GM18519 (cell line): ENCODE results near the gene MYO19.
"Not testable (repeated sequence)": the region's sequence is repeated elsewhere in the genome, so short reads cannot be mapped to it uniquely, and the experiment has no call there.

Experiments
- ATAC-seq: cut with Tn5 transposase; IDR thresholded peaks from one replicate; pipeline ENCODE4 v1.9.1; 2021; ENCODE audit warnings: mild to moderate bottlenecking, moderate library complexity; ENCODE audit not compliant: unreplicated experiment, low FRiP score

MYO19 gene

DNA sequence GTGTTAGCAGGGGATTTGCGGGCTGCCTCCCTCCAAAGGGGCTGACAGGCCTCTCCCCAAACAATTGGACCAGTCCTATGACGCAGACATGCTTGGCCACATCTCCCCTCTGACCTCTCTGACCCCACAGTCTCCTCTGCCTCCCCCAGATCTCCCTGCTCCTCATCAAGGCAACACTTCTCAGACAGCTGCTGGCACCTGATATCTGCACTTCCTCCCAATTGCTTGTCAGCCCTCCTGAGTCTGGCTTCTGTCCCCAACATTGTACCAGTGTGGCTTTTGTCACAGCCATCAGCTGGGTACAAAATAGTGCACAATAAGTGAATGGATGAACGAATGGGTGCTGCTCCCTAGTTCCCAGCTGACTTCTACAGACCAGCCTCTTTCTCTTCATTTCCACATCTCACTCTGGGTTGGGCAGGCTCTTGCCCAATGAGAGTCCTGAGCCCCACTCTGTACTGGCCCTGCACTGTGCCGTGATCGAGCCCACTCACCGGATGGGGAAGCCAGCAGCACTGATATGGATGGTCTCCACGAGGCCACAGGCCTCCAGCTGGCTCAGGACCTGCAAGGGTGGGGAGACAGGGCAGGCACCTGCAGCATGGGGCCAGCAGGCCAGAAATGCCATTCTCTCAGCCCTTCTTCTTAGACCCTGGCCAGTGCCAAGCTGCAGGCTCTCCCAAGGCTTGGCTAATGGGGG is 31.1 kb downstream of the MYO19 start:
- ATAC-seq = no peak

- no peak for ATAC-seq
These were observed 32.7 kb downstream of the MYO19 start for GRCh38 chr17:36501963-36502362.

DNA sequence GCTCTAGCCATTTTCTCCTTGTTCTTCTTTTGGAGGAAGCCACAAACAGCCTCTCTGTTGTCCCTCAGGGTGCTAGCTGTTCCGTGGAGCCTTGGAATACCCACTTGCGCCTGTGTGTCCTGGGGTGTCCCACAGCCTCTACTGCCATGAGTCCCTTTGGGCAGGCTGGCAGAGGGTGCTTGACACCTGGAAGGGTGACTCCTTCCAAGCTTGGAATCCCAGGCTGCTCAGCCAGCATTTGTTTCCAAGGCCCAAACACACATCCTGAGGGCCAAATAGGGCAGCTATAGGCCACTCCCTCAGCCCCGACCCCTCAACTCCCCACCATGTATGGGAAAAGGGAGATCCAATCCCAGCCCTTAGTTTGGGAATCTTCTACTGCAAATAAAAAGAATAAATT is 33.3 kb downstream of the MYO19 start:
- no peak for ATAC-seq

DNA sequence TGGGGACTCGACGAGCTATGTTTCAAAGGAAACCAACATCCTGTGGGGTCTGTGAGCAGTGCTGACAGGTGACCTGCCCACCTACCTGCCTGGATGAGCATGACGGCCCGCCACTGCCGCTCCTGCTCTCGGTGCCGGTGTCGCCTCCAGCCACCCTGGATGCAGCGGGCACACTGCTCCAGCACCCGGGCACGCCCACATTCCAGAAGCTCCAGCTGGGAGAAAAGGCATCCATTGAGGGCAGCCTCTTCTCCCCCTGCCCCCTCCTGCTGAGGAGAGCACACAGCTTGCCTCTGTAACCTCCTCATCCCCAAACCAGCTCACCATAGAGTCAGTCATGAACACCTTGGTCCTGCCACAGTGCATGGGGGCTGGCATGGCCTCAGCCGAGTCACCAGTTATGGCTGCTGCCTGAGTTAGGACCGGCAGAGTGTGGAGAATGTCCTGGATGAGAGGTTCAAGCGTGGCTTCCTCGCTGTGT is 33.9 kb downstream of the MYO19 start:
- ATAC-seq = no peak

GRCh38 chr17:36498560-36499300 is 35.9 kb downstream of the MYO19 start:
- no peak for ATAC-seq

- ATAC-seq = no peak
These were observed 36.5 kb downstream of the MYO19 start for GRCh38 chr17:36498155-36498554.

DNA sequence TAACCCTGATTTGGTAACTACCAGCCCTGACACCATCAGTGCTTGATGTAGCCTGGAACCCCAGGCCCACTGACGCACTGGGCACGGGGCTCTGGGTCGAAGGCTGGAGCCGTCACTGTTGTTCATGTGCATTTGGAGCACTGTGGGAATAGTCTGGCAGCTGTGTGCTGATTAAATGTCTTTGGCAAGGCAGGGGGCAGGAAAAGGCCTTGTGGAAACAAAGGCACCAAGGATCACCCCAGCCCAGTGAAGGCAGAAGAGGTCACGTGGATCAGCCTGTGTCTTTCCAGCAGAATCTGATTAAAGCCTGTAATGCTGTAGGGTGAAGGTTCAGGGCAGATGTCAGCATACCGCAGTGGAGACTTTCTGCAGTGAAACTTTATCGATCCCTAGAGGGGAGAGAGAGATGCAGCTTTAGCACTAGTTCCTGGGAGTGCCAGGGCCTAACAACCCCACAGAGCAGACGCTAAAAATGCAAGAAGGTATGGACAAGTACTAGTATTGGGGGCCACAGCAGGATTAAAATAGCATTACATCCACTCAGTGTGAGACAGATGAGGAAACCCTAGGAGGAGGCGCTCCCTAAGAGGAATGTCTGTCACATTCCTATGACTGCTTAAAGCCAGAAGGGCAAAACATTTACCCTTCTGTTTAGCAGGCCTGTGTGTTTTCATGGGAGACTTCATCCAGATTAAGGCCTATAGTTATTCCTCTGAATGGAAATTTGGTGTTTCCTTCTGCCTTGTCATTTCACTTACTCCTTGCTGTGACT is 38.5 kb downstream of the MYO19 start:
- no peak for ATAC-seq

DNA sequence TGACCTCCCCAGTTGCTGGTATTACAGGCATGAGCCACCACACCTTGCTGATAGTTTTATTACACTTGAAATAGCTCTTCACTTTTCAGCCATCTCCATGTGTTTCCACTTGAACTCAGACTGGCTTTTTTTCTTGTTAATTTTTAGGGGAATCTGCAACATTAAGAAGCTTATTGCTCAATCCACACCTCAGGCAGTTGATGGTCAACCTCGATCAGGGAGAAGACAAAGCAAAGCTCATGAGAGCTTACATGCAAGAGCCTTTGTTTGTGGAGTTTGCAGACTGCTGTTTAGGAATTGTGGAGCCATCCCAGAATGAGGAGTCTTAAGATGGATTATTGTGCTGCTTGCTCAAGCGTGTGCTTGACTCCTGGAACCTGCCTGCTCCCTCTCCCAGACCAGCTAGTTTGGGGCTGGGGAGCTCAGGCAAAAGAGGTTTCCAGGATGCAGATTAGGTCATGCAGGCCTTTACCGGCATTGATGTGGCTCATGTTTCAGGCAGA is 39.5 kb downstream of the MYO19 start:
- no peak for ATAC-seq

- no peak for ATAC-seq
These were observed 40.0 kb downstream of the MYO19 start for GRCh38 chr17:36494674-36495073.

GRCh38 chr17:36493956-36494355 is 40.7 kb downstream of the MYO19 start:
- ATAC-seq = no peak

- ATAC-seq = peak; percentile 88
These were observed 48.2 kb downstream of the MYO19 start, which contains the start of gene ZNHIT3 for GRCh38 chr17:36486204-36487194. Gene ZNHIT3, plus strand, starts transcription at chr17:36486681. Its CDS starts 19 bp downstream, at chr17:36486700.

DNA sequence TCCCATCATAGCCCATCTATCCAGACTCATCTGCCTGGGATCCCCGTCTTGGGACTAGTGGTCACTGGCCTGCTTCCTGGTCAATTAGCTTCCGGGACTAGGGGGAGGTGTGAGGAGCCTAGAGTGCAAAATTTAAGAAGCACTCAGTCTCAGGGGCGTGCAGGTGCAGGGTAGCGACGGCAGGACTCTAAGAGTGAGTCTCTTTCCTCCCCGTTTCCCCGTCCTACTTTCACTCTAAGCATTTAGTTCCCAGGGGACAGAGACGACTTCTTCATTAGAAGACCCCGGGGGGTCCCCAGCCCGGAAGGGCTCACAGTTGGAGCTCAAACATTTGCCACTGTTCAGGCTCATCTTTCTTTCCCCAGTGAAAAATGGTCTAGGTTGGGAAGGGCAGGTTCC is 48.9 kb downstream of the MYO19 start:
- ATAC-seq = no peak

GRCh38 chr17:36485027-36485426 is 49.6 kb downstream of the MYO19 start:
- no peak for ATAC-seq

- not testable (repeated sequence) for ATAC-seq
These were observed 50.6 kb downstream of the MYO19 start for GRCh38 chr17:36484021-36484420.

DNA sequence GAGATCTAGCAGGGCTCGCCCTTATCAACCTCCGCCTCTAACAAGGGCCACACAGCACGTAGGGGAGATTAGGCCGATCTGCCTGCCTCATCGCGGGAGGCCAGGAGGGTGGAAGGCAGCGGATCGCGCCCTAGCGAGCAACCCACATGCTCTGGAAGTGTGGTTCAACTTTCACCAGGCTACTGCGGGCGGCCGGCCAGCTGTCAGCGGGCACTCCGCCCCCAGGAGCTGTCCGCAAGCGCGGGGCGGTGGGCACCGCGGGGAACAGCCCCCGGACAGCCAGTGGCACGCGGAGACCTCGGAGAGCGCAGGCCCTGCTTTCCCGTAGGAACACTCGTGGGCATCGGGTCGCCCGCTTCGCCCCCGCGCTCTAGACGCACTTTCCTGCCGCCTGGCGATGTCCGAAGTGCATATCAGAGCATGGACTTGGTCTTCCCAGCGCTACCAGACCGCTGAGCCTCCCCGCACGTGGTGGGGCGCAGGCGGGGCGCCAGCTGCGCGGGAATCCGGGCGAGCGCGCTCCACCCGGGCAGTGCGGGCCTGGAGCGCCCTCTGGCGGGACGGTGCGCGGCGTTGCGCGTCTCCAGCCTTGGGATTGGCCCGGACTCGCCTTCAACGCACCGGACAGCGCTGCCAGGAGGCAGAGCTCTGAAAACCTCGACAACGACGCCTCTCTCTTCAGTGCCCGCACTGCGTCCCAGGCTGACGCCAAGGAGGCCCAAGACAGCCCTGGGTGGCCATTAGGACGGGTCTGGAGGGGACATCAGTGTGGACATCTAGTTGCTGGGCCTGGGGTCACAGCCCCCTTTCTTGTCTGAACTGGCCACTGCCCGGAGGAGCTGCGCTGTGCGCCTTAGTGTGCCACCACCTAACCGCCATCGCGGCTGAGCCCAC is 51.8 kb downstream of the MYO19 start:
- no peak for ATAC-seq

GRCh38 chr17:36481829-36482228 is 52.8 kb downstream of the MYO19 start:
- ATAC-seq = no peak

DNA sequence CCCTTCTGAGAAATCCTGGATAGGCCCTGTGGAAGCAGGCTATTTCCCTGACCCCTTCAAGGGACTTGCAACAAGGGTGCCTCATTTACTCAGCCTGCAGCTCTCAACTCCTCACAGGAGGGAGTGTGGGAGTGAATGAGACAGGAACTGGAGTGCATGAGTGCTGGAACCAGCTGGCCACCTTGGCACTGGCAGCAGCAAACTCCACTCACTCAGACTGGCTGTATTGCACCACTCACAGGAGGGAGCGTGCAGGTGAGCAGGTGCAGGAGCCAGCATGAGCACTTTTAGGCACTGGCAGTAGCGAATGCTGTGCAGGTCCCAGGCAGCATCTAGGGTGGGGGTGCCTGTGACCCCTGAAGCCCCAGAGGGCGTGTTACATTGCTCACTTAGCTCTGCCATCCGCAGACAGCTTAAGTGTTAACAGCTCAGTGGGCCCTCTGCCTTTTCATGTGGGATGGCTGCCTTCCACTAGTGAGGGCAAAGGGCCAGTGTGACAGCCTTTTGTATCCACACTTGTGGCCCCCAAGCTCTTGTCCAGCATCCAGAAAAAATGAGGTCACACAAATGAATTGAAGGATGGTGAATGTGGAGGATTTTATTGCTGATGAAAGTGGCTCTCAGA is 59.2 kb downstream of the MYO19 start:
- ATAC-seq = no peak

DNA sequence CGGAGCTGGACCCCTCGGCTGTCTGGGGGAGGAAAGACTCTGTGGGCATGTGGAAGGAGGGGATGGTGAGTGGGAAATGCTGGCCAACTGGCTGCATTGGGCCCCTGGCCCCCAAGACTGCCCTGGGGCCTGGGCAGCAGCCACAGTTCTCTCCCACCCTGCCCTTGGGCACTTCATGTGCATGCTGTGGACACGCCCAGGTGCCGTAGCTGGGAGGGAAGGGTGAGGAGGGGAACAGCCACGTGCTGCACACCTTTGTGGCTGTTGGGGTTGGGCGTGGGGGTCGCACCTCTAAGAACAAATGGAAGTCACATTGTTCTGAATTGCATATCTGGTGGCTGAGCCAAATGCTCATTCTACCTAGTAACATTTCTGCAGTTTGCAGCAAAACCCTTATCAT is 60.1 kb downstream of the MYO19 start:
- ATAC-seq = no peak
